ENCODE data around the gene RILP.

The RILP gene

DNA sequence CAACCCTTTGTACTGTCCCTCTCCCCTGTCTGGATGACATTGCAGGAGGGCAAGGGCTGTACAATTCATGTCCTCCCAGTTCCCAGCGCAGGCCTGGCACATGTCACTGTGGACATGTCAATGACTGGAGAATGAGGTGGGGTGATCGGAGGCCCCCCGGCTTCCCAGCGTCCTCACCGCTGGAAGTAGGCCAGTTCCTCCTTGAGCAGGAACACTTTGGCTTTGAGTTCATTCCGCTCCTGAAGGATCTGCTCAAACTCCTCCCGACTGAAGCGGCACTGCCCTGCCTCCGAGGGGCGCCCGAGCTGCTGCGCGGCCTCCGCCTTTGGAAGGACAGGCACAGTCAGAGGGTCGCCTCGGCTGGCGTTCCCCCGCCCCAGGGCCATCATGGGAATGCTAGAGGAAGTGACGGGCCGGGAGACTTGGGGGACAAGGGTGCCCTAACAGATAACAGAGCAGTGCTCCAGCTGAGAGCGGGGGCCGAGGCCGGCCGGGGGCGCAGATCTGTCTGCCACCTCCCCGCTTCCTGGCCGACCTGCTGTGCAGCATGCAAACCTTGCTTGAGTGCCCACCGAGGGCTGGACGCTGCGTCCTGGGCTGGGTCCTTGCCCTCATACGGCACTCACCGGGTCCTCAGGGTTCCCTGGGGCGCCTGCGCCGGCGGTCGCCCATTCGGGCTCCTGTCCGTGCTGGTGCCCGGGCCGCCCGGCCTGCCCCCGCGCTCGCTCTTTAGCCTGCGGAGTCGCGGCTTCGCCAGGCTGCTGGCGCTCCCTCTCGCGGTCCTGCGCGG is 1.3 kb downstream of the RILP start:
- DNase-seq (ENCODE audit: low spot score), result no peak

DNA sequence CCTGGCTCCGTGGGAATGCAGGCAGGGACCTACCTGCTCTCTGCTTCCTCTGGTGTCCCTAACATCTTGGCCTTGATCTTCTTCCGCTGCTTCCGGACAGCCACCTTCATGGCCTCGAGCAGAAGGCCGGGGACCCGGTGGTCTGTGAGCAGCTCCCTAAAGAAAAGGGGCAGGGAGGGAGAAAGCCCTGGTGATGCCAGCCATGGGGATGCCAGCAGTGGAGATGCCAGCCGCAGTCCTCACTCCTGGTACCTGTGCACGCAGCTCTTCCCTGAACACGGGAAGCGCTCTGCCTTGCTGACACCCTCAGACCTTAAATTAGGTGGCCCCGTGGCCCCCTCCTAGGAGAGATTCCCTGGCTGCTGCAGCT is 1.9 kb downstream of the RILP start:
- no peak for DNase-seq (ENCODE audit: low spot score)

- no peak for DNase-seq (ENCODE audit: low spot score)
These were observed 3.3 kb downstream of the RILP start for GRCh38 chr17:1646199-1646875.

GRCh38 chr17:1645207-1646171 is 4.2 kb downstream of the RILP start, which contains the start of gene SCARF1:
SCARF1 (minus strand) TSS chr17:1645732; CDS start chr17:1645697, 35 bp downstream.
- no peak for DNase-seq (ENCODE audit: low spot score)

GRCh38 chr17:1644493-1645206 is 5.0 kb downstream of the RILP start:
- no peak for DNase-seq (ENCODE audit: low spot score)

- no peak for DNase-seq (ENCODE audit: low spot score)
These were observed 5.6 kb downstream of the RILP start for GRCh38 chr17:1643999-1644492.

- no peak for DNase-seq (ENCODE audit: low spot score)
These were observed 6.2 kb downstream of the RILP start for GRCh38 chr17:1643293-1643998.

- DNase-seq (ENCODE audit: low spot score), result no peak
These were observed 8.6 kb downstream of the RILP start for GRCh38 chr17:1641065-1641403.

DNA sequence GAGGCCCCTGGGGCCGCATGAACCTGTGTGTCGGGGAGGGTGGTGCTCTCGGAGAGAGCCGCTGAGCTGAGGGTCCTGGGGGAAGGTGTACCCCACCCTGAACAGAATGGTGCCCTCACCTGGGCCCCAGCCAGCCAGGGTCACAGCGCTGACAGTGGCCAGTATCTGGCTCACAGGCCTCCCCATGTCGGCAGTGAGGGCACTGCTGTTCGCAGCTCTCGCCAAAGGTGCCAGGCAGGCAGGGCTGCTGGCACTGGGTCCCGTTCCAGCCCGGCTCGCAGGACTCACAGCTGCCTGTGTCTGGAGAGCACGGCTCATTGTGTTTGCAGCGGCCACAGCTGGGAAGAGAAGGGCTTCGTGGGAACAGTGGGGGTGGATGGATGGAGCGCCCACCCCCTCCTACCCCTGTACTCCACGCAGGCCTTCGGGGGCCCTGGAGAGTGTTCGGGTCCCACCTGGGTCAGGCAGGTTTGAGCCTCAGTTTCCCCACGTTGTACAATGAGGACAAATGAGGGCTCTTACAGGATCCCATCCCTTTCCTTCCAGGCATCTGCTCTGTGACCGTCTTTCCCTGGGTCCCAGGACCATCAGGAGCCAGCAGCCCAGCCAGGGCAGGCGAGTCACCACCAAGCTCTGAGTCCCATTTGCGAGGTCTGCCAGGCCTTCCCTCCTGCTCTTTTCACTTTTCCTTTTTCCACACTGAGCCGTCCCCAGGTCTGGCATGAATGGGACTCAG is 9.2 kb downstream of the RILP start:
- no peak for DNase-seq (ENCODE audit: low spot score)

DNA sequence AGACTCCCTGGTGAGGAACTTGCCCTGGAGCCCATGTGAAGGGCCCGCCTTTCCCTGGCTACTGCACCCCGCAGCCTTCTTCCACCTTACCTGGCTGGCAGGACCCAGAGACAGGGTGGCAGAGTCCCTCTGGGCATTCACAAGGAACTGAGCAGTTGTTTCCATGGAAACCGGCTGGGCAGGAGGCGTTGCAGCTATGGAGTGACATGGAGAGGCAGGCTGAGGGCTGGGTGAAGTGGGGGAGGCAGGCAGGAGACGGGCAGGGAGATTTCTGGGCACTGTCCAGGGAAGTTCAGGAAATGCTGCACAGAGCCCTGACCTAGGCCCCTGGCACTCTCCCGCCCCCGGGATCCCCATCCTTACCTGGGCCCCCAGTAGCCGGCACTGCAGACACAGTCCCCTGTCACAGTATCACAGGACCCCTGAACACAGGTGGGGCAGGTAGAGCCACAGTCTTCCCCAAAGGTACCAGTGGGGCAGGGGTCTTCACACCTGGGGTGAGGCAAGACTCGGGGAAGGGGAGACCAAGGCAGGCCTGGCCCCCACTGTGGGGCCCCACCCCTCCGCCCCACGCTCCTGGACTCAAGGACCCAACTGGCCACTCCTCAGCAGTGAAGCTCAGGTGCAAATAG is 10.0 kb downstream of the RILP start:
- DNase-seq (ENCODE audit: low spot score), result peak; percentile 45

GRCh38 chr17:1638624-1639300 is 10.9 kb downstream of the RILP start:
- DNase-seq (ENCODE audit: low spot score), result no peak

DNA sequence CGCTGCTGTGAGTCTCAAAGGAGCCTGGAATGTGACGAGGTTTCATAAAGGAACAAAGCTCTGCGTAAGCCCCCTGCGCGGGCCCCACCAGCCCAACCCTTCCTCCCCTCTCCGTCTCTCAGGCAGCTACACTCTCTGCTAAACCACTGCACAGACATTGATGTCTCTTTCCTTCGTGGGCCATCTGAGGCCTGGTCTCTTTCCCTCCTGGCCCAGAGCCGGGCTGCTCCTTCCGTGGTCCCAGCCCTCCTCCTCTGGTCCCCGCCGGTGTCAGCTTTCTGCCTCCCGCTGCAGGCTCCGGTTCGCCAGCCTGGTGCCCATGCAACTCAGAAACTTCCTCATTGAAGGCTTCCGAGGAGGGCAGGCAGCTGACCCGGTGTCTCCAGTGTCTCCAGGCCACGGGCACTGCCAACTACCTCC is 11.5 kb downstream of the RILP start:
- peak; percentile 36 for DNase-seq (ENCODE audit: low spot score)

- no peak for DNase-seq (ENCODE audit: low spot score)
These were observed 12.9 kb downstream of the RILP start for GRCh38 chr17:1636732-1637285.

DNA sequence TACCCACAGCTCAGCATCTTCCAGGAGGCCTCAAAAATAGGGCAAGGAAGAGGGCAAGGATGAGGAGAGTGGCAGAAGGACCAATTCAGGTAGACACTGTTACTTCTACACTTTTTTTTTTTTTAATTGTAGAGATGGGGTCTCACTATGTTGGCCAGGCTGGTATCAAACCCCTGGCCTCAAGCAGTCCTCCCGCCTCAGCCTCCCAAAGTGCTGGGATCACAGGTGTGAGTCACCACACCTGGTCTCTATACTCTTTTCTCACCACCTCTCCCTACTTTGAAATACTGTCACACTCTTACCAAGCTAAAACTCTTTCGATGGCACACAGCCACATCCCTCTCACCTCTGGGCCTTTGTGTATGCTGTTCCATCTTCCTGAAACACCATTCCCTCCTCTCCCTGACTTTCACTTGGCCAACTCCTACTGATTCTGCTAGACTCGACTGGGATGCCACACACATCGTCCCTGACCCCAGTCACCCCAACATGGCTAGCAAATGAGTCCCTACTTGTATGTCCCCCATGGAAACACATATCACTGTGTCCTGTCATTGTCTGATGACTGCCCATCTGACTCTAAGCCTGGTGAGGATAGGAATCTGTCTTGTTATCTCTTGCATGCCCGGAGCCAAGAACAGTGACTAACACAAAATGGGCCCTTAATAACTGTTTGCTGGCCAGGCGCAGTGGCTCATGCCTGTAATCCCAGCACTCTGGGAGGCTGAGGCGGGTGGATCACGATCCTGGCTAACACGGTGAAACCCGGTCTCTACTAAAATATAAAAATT is 13.8 kb downstream of the RILP start:
- DNase-seq (ENCODE audit: low spot score), result no peak

DNA sequence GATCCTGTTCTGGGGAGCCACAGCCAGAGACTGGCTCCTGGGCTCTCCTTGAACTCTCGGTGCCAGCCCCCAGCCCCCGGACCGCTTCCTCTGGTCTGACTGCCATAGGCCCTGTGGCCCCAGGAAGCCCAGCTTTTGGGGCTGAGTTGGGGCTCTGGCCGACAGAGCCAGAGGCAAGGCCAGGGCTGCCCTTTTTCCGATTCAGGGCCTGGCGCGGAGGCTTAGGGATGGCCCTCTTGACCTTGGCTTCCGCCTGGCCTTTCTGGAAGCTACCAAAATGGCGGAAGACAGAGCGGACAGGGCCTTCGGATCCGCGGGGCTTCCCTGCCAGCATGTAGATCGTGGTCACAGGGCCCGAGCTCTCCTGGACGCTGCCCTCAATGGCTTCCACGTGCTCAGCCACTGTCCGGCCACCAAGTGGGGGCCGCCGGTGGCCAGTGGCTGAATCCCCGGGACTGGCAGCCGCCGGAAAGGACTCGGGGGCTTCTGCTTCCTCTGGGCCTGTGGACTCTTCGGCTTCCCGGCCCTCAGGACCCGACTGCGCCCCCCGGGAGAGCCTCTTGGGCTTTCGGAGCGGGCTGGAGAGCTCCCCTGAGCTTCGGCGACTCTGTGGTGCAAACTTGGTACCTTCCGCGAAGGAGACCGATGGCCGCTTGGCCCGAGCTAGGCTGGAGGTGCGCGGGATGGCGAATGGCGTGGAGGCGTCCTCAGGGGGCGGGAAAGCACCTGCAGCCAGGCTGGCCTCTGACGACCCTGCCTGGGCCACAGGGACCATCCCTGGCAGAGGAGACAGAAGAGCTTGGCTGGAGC is 14.6 kb downstream of the RILP start:
- no peak for DNase-seq (ENCODE audit: low spot score)

GRCh38 chr17:1630662-1631061 is 19.0 kb downstream of the RILP start:
- no peak for DNase-seq (ENCODE audit: low spot score)
